OCI-LY3 (cell line): Measurements from ENCODE around the gene TRIM15.

Experiments used
- H2AFZ ChIP-seq: fragments of 200-600, 300-600 bp; shearing (Covaris generic); 2 replicates; pipeline ENCODE4 v1.6.0; 2014; ENCODE audit warnings: antibody characterized with exemption, low read depth, low read length
- H3K27ac ChIP-seq: fragments of 200-600, 300-600 bp; sonication (generic); 2 replicates; pipeline ENCODE4 v1.5.1; 2014; ENCODE audit warnings: mild to moderate bottlenecking, low read length, moderate library complexity, mixed read lengths
- H3K27me3 ChIP-seq: fragments of 200-600, 300-600 bp; sonication (generic); 2 replicates; pipeline ENCODE4 v1.6.1; 2014; ENCODE audit warnings: low read depth, low read length, mixed read lengths
- H3K36me3 ChIP-seq: fragments of 200-600, 300-600 bp; sonication (generic); replicated peaks from 2 replicates; pipeline ENCODE3; 2014; ENCODE audit warnings: low read depth, low read length, mixed read lengths
- H3K4me1 ChIP-seq: fragments of 300-600, 200-600 bp; sonication (generic); 2 replicates; pipeline ENCODE4 v1.6.1; 2014; ENCODE audit warnings: low read length, mixed read lengths
- H3K4me2 ChIP-seq: fragments of 200-600, 300-600 bp; sonication (generic); 2 replicates; pipeline ENCODE4 v1.6.1; 2014; ENCODE audit warnings: low read length, mixed read lengths
- H3K4me3 ChIP-seq: fragments of 300-600, 200-600 bp; sonication (generic); 2 replicates; pipeline ENCODE4 v1.5.1; 2014; ENCODE audit warnings: antibody characterized with exemption, mild to moderate bottlenecking, low read length, moderate library complexity
- H3K79me2 ChIP-seq: fragments of 300-600, 200-600 bp; shearing (Covaris generic); 2 replicates; pipeline ENCODE4 v1.6.1; 2014; ENCODE audit warnings: mild to moderate bottlenecking, low read length, mixed read lengths
- H3K9ac ChIP-seq: fragments of 300-600, 200-600 bp; shearing (Covaris generic); 2 replicates; pipeline ENCODE4 v1.6.0; 2014; ENCODE audit warnings: mild to moderate bottlenecking, low read length, moderate library complexity
- H3K9me3 ChIP-seq: fragments of 200-600, 300-600 bp; shearing (Covaris generic); 2 replicates; pipeline ENCODE4 v1.6.1; 2014; ENCODE audit warnings: low read length, mixed read lengths; ENCODE audit not compliant: insufficient read depth
- H4K20me1 ChIP-seq: fragments of 200-600, 300-600 bp; sonication (generic); 2 replicates; pipeline ENCODE4 v1.6.1; 2016; ENCODE audit warnings: low read length, mixed read lengths; ENCODE audit not compliant: insufficient read depth
- EZH2phosphoT487 ChIP-seq: fragments of 200-600 bp; shearing (Covaris generic); IDR thresholded peaks from 2 replicates; pipeline ENCODE4 v1.6.1; 2018; ENCODE audit warnings: antibody characterized with exemption, mixed run types, low read depth
- TF ChIP-seq, protein P1 (sequence below): fragments of 200-600, 300-600 bp; sonication (generic); IDR thresholded peaks from 2 replicates; pipeline ENCODE4 v1.5.1; 2014; ENCODE audit warnings: antibody characterized with exemption, low read length, low read depth

The TRIM15 gene

DNA sequence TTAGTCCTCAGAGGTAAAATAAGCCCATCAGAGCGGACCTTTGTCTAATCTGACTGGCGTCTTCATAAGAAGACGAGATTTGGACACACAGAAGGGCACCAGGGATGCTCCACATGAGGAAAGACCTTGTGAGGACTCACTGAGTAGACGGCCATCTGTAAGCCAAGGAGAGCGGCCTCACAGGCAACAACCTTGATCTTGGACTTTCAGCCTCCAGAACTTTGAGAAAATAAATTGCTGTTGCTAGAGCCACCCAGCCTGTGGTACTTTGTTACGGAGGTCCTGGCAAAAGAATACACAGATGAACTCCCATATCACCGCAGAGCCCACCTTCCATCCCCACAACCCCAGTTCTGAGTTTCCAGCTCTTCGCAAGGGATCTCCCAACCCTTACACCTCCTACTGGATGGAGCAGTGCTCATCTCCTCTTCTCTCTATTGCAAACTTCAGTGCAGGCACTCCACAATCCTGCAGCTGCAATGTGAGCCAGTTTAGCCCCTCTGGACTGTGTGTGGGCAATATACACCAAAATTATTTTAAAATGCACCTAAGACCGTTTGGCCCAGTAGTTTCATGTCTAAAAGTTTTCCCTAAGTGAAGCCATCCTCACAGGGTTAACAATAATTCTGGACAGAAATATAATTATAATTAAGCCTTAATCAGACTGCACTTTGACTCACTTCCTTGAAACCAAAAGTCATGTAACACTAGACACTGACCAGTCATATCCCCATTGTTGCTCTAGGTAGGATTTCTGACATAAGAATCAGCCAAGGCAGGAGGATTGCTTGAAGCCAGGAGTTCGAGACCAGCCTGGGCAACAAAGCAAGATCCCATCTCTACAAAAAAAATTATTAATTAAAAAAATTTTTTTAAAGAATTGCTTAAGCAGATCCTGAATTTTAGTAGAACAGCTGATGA is 41.6 kb upstream of the TRIM15 start:
- no peak overlapping the region for H3K9ac ChIP-seq
- H4K20me1 ChIP-seq, result no peaks in the 10 kb centered on the region
- H3K9me3 ChIP-seq, result no peaks in the 10 kb centered on the region
- H2AFZ ChIP-seq, result no peak overlapping the region
- H3K36me3 ChIP-seq, result no peaks in the 10 kb centered on the region
- no peaks in the 10 kb centered on the region for H3K27me3 ChIP-seq
- TF ChIP-seq EZH2phosphoT487, result no peak
- TF ChIP-seq, protein P1, sequence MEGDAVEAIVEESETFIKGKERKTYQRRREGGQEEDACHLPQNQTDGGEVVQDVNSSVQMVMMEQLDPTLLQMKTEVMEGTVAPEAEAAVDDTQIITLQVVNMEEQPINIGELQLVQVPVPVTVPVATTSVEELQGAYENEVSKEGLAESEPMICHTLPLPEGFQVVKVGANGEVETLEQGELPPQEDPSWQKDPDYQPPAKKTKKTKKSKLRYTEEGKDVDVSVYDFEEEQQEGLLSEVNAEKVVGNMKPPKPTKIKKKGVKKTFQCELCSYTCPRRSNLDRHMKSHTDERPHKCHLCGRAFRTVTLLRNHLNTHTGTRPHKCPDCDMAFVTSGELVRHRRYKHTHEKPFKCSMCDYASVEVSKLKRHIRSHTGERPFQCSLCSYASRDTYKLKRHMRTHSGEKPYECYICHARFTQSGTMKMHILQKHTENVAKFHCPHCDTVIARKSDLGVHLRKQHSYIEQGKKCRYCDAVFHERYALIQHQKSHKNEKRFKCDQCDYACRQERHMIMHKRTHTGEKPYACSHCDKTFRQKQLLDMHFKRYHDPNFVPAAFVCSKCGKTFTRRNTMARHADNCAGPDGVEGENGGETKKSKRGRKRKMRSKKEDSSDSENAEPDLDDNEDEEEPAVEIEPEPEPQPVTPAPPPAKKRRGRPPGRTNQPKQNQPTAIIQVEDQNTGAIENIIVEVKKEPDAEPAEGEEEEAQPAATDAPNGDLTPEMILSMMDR, result no peak
- no peak overlapping the region for H3K4me3 ChIP-seq
- H3K27ac ChIP-seq, result no peak overlapping the region
- no peaks in the 10 kb centered on the region for H3K4me1 ChIP-seq
- H3K79me2 ChIP-seq, result no peaks in the 10 kb centered on the region
- no peak overlapping the region for H3K4me2 ChIP-seq

GRCh38 chr6:30122515-30122914 is 40.8 kb upstream of the TRIM15 start:
- Histone ChIP-seq H3K4me3 (no peak overlapping the region), H2AFZ (no peak overlapping the region)

GRCh38 chr6:30127238-30128093 is 35.9 kb upstream of the TRIM15 start:
- H3K4me1 ChIP-seq, result peaks cover 10% of the 10 kb centered on the region
- no peak overlapping the region for H3K4me3 ChIP-seq
- no peak overlapping the region for H3K4me2 ChIP-seq

More at GRCh38 chr6:30122515-30122914, 40.8 kb upstream of the TRIM15 start:
- no peak for TF ChIP-seq EZH2phosphoT487
- Histone ChIP-seq H3K36me3 (no peaks in the 10 kb centered on the region), H3K9me3 (no peaks in the 10 kb centered on the region), H3K4me1 (no peaks in the 10 kb centered on the region), H3K27me3 (no peaks in the 10 kb centered on the region), H3K79me2 (no peaks in the 10 kb centered on the region), H4K20me1 (no peaks in the 10 kb centered on the region), H3K9ac (no peak overlapping the region), H3K4me2 (no peak overlapping the region), H3K27ac (no peak overlapping the region)

GRCh38 chr6:30129265-30130178 is 33.8 kb upstream of the TRIM15 start:
- peaks cover 24% of the 10 kb centered on the region for H3K27me3 ChIP-seq
- H3K79me2 ChIP-seq, result no peaks in the 10 kb centered on the region
- H3K36me3 ChIP-seq, result no peaks in the 10 kb centered on the region
- no peaks in the 10 kb centered on the region for H3K9me3 ChIP-seq
- H2AFZ ChIP-seq, result no peak overlapping the region
- no peaks in the 10 kb centered on the region for H4K20me1 ChIP-seq
- no peak overlapping the region for H3K27ac ChIP-seq
- TF ChIP-seq EZH2phosphoT487, result no peak
- TF ChIP-seq, protein P1, result no peak
- H3K4me2 ChIP-seq, result no peak overlapping the region
- peaks cover 10% of the 10 kb centered on the region for H3K4me1 ChIP-seq
- no peak overlapping the region for H3K9ac ChIP-seq
- H3K4me3 ChIP-seq, result no peak overlapping the region

More at GRCh38 chr6:30127238-30128093, 35.9 kb upstream of the TRIM15 start:
- no peaks in the 10 kb centered on the region for H3K36me3 ChIP-seq
- TF ChIP-seq, protein P1, result no peak
- TF ChIP-seq EZH2phosphoT487, result no peak
- H4K20me1 ChIP-seq, result no peaks in the 10 kb centered on the region
- no peaks in the 10 kb centered on the region for H3K79me2 ChIP-seq
- H3K27me3 ChIP-seq, result peaks cover 18% of the 10 kb centered on the region
- no peak overlapping the region for H3K9ac ChIP-seq
- no peak overlapping the region for H3K27ac ChIP-seq
- H2AFZ ChIP-seq, result no peak overlapping the region
- no peaks in the 10 kb centered on the region for H3K9me3 ChIP-seq
